ENCODE results near the gene PLAGL1. TPM values are rescaled to one million over a fixed set of nuclear protein-coding genes. Genes with fewer than 3 reads are reported as not detected.

PLAGL1 gene
- total RNA-seq, 2 donors from 2014 or later = 13.2 to 25.8 TPM

GRCh38 chr6:144033816-144034735 is 26.0 kb upstream of the PLAGL1 start:
- WGBS = 54% methylated on average over 4 of the region's 4 CpGs
- intact Hi-C loops (cut with DNase I) = no loop called here
- H3K9me3 ChIP-seq = no peaks in the 10 kb centered on the region
- no peak for DNase-seq (ENCODE audit: low spot score)
- no peaks in the 10 kb centered on the region for H3K36me3 ChIP-seq
- no peaks in the 10 kb centered on the region for H3K27me3 ChIP-seq (replicated peaks; ENCODE audit: insufficient read depth)
- TF ChIP-seq POLR2AphosphoS5 (IDR thresholded peaks at IDR 0.05) (no peak), CTCF (IDR thresholded peaks at IDR 0.05) (no peak), POLR2A (IDR thresholded peaks at IDR 0.05) (no peak)
- H3K4me3 ChIP-seq = no peak overlapping the region
- H3K27ac ChIP-seq = no peak overlapping the region
- H3K4me1 ChIP-seq (replicated peaks) = no peaks in the 10 kb centered on the region

GRCh38 chr6:144029452-144029851 is 21.4 kb upstream of the PLAGL1 start:
- no peaks in the 10 kb centered on the region for H3K4me1 ChIP-seq (replicated peaks)
- intact Hi-C loops (cut with DNase I) = no loop called here
- H3K9me3 ChIP-seq = no peaks in the 10 kb centered on the region
- no peak overlapping the region for H3K4me3 ChIP-seq
- no peak overlapping the region for H3K27ac ChIP-seq
- no peak for DNase-seq (ENCODE audit: low spot score)
- H3K36me3 ChIP-seq = no peaks in the 10 kb centered on the region
- H3K27me3 ChIP-seq (replicated peaks; ENCODE audit: insufficient read depth) = no peaks in the 10 kb centered on the region
- no peak for TF ChIP-seq POLR2A (IDR thresholded peaks at IDR 0.05)
- no peak for TF ChIP-seq CTCF (IDR thresholded peaks at IDR 0.05)
- TF ChIP-seq POLR2AphosphoS5 (IDR thresholded peaks at IDR 0.05) = no peak
- 46% methylated on average over 3 of the region's 3 CpGs for WGBS

- intact Hi-C loops (cut with DNase I) = no loop called here
- Histone ChIP-seq H3K36me3 (no peaks in the 10 kb centered on the region), H3K27ac (no peak overlapping the region), H3K4me1 (replicated peaks) (no peaks in the 10 kb centered on the region), H3K9me3 (no peaks in the 10 kb centered on the region), H3K27me3 (replicated peaks; ENCODE audit: insufficient read depth) (no peaks in the 10 kb centered on the region), H3K4me3 (no peak overlapping the region)
- DNase-seq (ENCODE audit: low spot score) = no peak
- no peak for TF ChIP-seq POLR2AphosphoS5 (IDR thresholded peaks at IDR 0.05)
- no peak for TF ChIP-seq POLR2A (IDR thresholded peaks at IDR 0.05)
- TF ChIP-seq CTCF (IDR thresholded peaks at IDR 0.05) = no peak
Measured at GRCh38 chr6:144027932-144028587, 20.0 kb upstream of the PLAGL1 start.

GRCh38 chr6:144023216-144023615 is 15.2 kb upstream of the PLAGL1 start:
- H3K9me3 ChIP-seq = no peaks in the 10 kb centered on the region
- H3K4me1 ChIP-seq (replicated peaks) = no peaks in the 10 kb centered on the region
- TF ChIP-seq POLR2AphosphoS5 (IDR thresholded peaks at IDR 0.05) = no peak
- TF ChIP-seq CTCF (IDR thresholded peaks at IDR 0.05) = no peak
- TF ChIP-seq POLR2A (IDR thresholded peaks at IDR 0.05) = no peak
- H3K36me3 ChIP-seq = no peaks in the 10 kb centered on the region
- no peak for DNase-seq (ENCODE audit: low spot score)
- H3K4me3 ChIP-seq = no peak overlapping the region
- H3K27me3 ChIP-seq (replicated peaks; ENCODE audit: insufficient read depth) = no peaks in the 10 kb centered on the region
- H3K27ac ChIP-seq = no peak overlapping the region
- intact Hi-C loops (cut with DNase I) = no loop called here
- 86% methylated on average over 4 of the region's 4 CpGs for WGBS
